ENCODE results near the gene PHYHIPL.

Gene PHYHIPL

DNA sequence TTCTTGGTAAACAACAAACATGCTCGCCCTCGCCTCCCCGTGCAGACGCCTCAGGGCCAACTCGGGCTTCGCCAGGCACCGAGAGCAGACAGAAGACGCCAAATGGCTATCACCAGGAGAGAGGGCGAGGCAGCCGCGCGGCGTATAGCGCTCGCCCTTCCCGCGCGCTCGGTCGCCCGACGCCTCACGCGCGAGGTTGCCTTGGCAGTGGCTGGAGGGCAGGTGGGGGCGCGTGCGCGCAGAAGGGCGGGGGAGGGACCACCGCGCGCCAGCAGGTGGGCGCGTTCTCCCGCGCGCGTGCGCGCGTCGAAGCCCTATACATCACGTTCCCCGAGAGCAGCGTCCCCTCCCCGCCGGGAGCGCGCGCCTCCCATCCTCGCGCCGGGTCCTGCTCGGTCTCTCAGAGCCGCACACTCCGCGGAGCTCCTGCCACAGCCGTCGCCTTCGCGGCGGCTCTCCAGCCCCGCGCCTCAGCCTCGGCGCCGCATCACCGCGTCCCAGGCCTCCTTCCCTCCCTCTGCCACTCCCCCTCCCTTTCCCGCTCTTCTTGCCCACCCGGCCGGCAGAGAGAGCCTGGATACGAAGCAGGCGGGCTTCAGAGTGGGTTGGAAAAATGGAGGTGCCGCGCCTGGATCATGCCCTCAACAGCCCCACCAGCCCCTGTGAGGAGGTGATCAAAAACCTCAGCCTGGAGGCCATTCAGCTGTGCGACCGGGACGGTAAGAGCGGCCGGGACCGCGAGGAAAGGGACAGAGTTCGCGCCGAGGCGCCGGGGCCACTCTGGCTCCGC is at the start of gene PHYHIPL:
Gene PHYHIPL, plus strand, starts transcription at position 403 of the 790 bp plus-strand sequence. Its CDS starts 211 bp downstream, at position 614.
- no peak for TF ChIP-seq CTCF (IDR thresholded peaks at IDR 0.05; ENCODE audit: low read depth, low read length, missing control alignments)
- Histone ChIP-seq H3K36me3 (replicated peaks) (no peaks in the 10 kb centered on the region), H3K27ac (no peak within 1 kb of the TSS), H3K27me3 (replicated peaks) (peaks cover 18% of the 10 kb centered on the region), H3K4me3 (ENCODE audit: low read depth, low read length) (peak within 1 kb of the TSS; percentile 39)
- in situ Hi-C loops (cut with HindIII; ENCODE audit: low pct_ligation_motif_present, low sequenced_read_pairs), result loop anchor here (25.0 kb wide), 1 partner anchor 214 kb away; no protein-coding TSS in a partner anchor
- peak; percentile 0 for DNase-seq

DNA sequence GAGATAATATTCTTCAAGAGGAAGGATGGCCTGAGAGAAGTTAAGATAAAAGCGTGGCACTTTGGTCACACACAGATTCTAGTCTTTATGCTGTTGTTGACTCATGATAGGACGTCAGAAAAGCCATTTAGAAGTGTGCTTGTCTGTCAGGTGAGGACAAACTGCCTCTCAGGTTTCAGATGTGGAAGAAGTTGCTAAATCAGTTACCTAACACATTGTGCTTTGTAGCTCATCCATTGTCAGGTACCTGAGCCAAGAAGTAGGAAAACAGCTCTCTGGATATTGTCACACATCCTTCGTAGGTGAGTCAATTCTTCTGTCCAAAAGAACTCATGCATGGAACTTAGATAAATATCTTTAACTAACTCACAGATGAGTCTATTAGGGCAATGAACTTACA is 49.5 kb upstream of the PHYHIPL start:
- H3K27ac ChIP-seq, result no peak overlapping the region
- DNase-seq, result no peak
- TF ChIP-seq CTCF (IDR thresholded peaks at IDR 0.05; ENCODE audit: low read depth, low read length, missing control alignments), result no peak
- H3K4me3 ChIP-seq (ENCODE audit: low read depth, low read length), result no peak overlapping the region
- in situ Hi-C loops (cut with HindIII; ENCODE audit: low pct_ligation_motif_present, low sequenced_read_pairs), result no loop called here
- H3K27me3 ChIP-seq (replicated peaks), result no peaks in the 10 kb centered on the region
- no peaks in the 10 kb centered on the region for H3K36me3 ChIP-seq (replicated peaks)

- no peaks in the 10 kb centered on the region for H3K27me3 ChIP-seq (replicated peaks)
- H3K4me3 ChIP-seq (ENCODE audit: low read depth, low read length), result no peak overlapping the region
- no peak overlapping the region for H3K27ac ChIP-seq
- no peak for DNase-seq
- TF ChIP-seq CTCF (IDR thresholded peaks at IDR 0.05; ENCODE audit: low read depth, low read length, missing control alignments), result no peak
- in situ Hi-C loops (cut with HindIII; ENCODE audit: low pct_ligation_motif_present, low sequenced_read_pairs), result no loop called here
- H3K36me3 ChIP-seq (replicated peaks), result no peaks in the 10 kb centered on the region
These were observed 48.5 kb upstream of the PHYHIPL start for GRCh38 chr10:59127991-59128390.

GRCh38 chr10:59129867-59130266 is 46.6 kb upstream of the PHYHIPL start:
- TF ChIP-seq CTCF (IDR thresholded peaks at IDR 0.05; ENCODE audit: low read depth, low read length, missing control alignments), result no peak
- in situ Hi-C loops (cut with HindIII; ENCODE audit: low pct_ligation_motif_present, low sequenced_read_pairs), result no loop called here
- Histone ChIP-seq H3K4me3 (ENCODE audit: low read depth, low read length) (no peak overlapping the region), H3K27ac (no peak overlapping the region), H3K36me3 (replicated peaks) (no peaks in the 10 kb centered on the region), H3K27me3 (replicated peaks) (no peaks in the 10 kb centered on the region)
- DNase-seq, result no peak

GRCh38 chr10:59131666-59132065 is 44.8 kb upstream of the PHYHIPL start:
- no peak for DNase-seq
- Histone ChIP-seq H3K27ac (no peak overlapping the region), H3K36me3 (replicated peaks) (no peaks in the 10 kb centered on the region), H3K4me3 (ENCODE audit: low read depth, low read length) (no peak overlapping the region), H3K27me3 (replicated peaks) (no peaks in the 10 kb centered on the region)
- in situ Hi-C loops (cut with HindIII; ENCODE audit: low pct_ligation_motif_present, low sequenced_read_pairs), result no loop called here
- TF ChIP-seq CTCF (IDR thresholded peaks at IDR 0.05; ENCODE audit: low read depth, low read length, missing control alignments), result no peak

Measured in brain microvascular endothelial cell (primary cell).